HCT116 (cell line): ENCODE data around the gene CD74. TPM values are rescaled to one million over a fixed set of nuclear protein-coding genes. Genes with fewer than 3 reads are reported as not detected.

Experiments used
- ATAC-seq: fragments of 200-7000 bp; cut with Tn5 transposase; 2 replicates; pipeline ENCODE4 v1.9.1; 2020; ENCODE audit warnings: mild to moderate bottlenecking, moderate library complexity
- BruUV-seq: library from RNA; stranded (reverse); fragments of 400-500 nt; replicated peaks from 2 replicates; lab custom pipeline; 2021; lab: Mats Ljungman, UMichigan
- CTCF ChIA-PET: fragments of 300-600 bp; sonication (Branson Sonifier 250); formaldehyde crosslinking; loops from one replicate; lab custom pipeline; 2021; ENCODE audit warnings: antibody characterized with exemption; lab: Charles Lee
- POLR2A ChIA-PET: fragments of 300-600, 350-600 bp; sonication (Branson Sonifier 250); formaldehyde crosslinking; loops from one replicate; lab custom pipeline; 2021; ENCODE audit warnings: antibody characterized with exemption; lab: Charles Lee
- RAD21 ChIA-PET, 2 experiments: fragments of 300-600 bp; sonication (Branson Sonifier 250); formaldehyde crosslinking; loops; one replicate each; lab custom pipeline; 2023; ENCODE audit warnings: low total read pairs in 2 of 2; ENCODE audit not compliant: uncharacterized antibody in 2 of 2, unreplicated experiment in 2 of 2, low non-redundant PET in 1 of 2; lab: Charles Lee
- DNase-seq: peaks from one replicate; pipeline ENCODE4 v3.0.0-alpha.2; 2010; ENCODE audit warnings: low read depth, low spot score
- H2AFZ ChIP-seq: fragments of 200-600 bp; shearing (Covaris generic), sonication (generic); 2 replicates; pipeline ENCODE4 v1.6.1; 2017; ENCODE audit warnings: low read depth, mixed run types, mixed read lengths, antibody characterized with exemption, low read length; ENCODE audit not compliant: poor library complexity, severe bottlenecking
- H3K27ac ChIP-seq: 2 replicates; pipeline ENCODE4 v1.5.1; 2012; ENCODE audit warnings: low read depth, low read length
- H3K27me3 ChIP-seq: fragments of 200-600 bp; sonication (generic); 2 replicates; pipeline ENCODE4 v1.6.1; 2016; ENCODE audit warnings: mixed run types, low read length, mixed read lengths; ENCODE audit not compliant: insufficient read depth
- H3K36me3 ChIP-seq, 2 experiments: fragments of 200-500 bp in 1 of 2; fragments of 200-600 bp in 1 of 2; sonication (Bioruptor generic) in 1 of 2; sonication (generic) in 1 of 2; 2 replicates each; pipeline versions ENCODE4 v1.5.1 to v1.6.1; 2014 to 2016; ENCODE audit warnings: low read length in 2 of 2, inconsistent platforms in 1 of 2, mixed read lengths in 1 of 2, mixed run types in 1 of 2; ENCODE audit not compliant: insufficient read depth in 2 of 2, control insufficient read depth in 1 of 2
- H3K4me1 ChIP-seq, 2 experiments: fragments of 200-600 bp in 1 of 2; sonication (generic) in 1 of 2; 2 replicates each; pipeline versions ENCODE4 v1.5.1 to v1.6.1; 2012 to 2017; ENCODE audit warnings: low read length in 2 of 2, inconsistent platforms in 1 of 2, mild to moderate bottlenecking in 1 of 2, mixed read lengths in 1 of 2, mixed run types in 1 of 2, moderate library complexity in 1 of 2; ENCODE audit not compliant: insufficient read depth in 2 of 2, control insufficient read depth in 1 of 2
- H3K4me2 ChIP-seq: fragments of 200-600 bp; sonication (generic); 2 replicates; pipeline ENCODE4 v1.6.1; 2017; ENCODE audit warnings: mixed run types, low read length, mixed read lengths
- H3K4me3 ChIP-seq, 2 experiments: fragments of 200-600 bp in 1 of 2; sonication (generic) in 1 of 2; replicated peaks in 1 of 2; 2 replicates each; pipeline ENCODE4 v1.5.1; 2011 to 2016; ENCODE audit warnings: low read length in 2 of 2, control low read depth in 1 of 2, low read depth in 1 of 2, mild to moderate bottlenecking in 1 of 2, mixed read lengths in 1 of 2, mixed run types in 1 of 2
- H3K79me2 ChIP-seq: fragments of 200-600 bp; sonication (generic); 2 replicates; pipeline ENCODE4 v1.6.1; 2017; ENCODE audit warnings: mild to moderate bottlenecking, mixed run types, low read length, moderate library complexity, mixed read lengths; ENCODE audit not compliant: insufficient read depth
- H3K9ac ChIP-seq: fragments of 200-600 bp; sonication (generic); 2 replicates; pipeline ENCODE4 v1.6.1; 2016; ENCODE audit warnings: low read length, mixed read lengths
- H3K9me2 ChIP-seq: fragments of 200-600 bp; sonication (generic), shearing (Covaris generic); 2 replicates; pipeline ENCODE4 v1.6.1; 2017; ENCODE audit warnings: mixed run types, mild to moderate bottlenecking, moderate library complexity; ENCODE audit not compliant: insufficient read depth
- H3K9me3 ChIP-seq, 2 experiments: fragments of 200-500 bp in 1 of 2; fragments of 200-600 bp in 1 of 2; sonication (Bioruptor generic) in 1 of 2; sonication (generic) in 1 of 2; 2 replicates each; pipeline ENCODE4 v1.6.1; 2014 to 2017; ENCODE audit warnings: low read length in 2 of 2, mixed read lengths in 2 of 2, inconsistent platforms in 1 of 2, low read depth in 1 of 2, mild to moderate bottlenecking in 1 of 2, mixed run types in 1 of 2, moderate library complexity in 1 of 2; ENCODE audit not compliant: control insufficient read depth in 1 of 2, insufficient read depth in 1 of 2
- H4K20me1 ChIP-seq: fragments of 200-600 bp; sonication (generic), shearing (Covaris generic); 2 replicates; pipeline ENCODE4 v1.6.1; 2017; ENCODE audit warnings: mixed run types, mild to moderate bottlenecking, moderate library complexity; ENCODE audit not compliant: insufficient read depth
- ATF3 ChIP-seq: IDR thresholded peaks from 2 replicates; pipeline ENCODE4 v1.6.1; 2012
- CBX3 ChIP-seq: IDR thresholded peaks from 2 replicates; pipeline ENCODE4 v1.6.1; 2012; ENCODE audit warnings: low read depth
- CEBPB ChIP-seq: IDR thresholded peaks from 2 replicates; pipeline ENCODE4 v1.6.1; 2012; ENCODE audit warnings: low read depth
- EGR1 ChIP-seq: IDR thresholded peaks from 2 replicates; pipeline ENCODE4 v1.6.1; 2012; ENCODE audit warnings: low read depth
- EZH2 ChIP-seq: fragments of 200-600 bp; sonication (generic); IDR thresholded peaks from 2 replicates; pipeline ENCODE4 v1.6.1; 2017; ENCODE audit warnings: antibody characterized with exemption, mixed run types
- EZH2phosphoT487 ChIP-seq: fragments of 200-600 bp; IDR thresholded peaks from 2 replicates; pipeline ENCODE4 v1.6.1; 2018; ENCODE audit warnings: antibody characterized with exemption, borderline replicate concordance
- FOSL1 ChIP-seq: IDR thresholded peaks from 2 replicates; pipeline ENCODE4 v1.6.1; 2012; ENCODE audit warnings: low read depth
- POLR2AphosphoS5 ChIP-seq: IDR thresholded peaks from 2 replicates; pipeline ENCODE4 v1.6.1; 2011; ENCODE audit warnings: mild to moderate bottlenecking, low read depth, low read length, moderate library complexity
- RAD21 ChIP-seq: IDR thresholded peaks from 2 replicates; pipeline ENCODE4 v1.6.1; 2012; ENCODE audit warnings: low read depth, mild to moderate bottlenecking
- REST ChIP-seq: IDR thresholded peaks from 2 replicates; pipeline ENCODE4 v1.6.1; 2012; ENCODE audit warnings: low read depth
- SIN3A ChIP-seq: IDR thresholded peaks from 2 replicates; pipeline ENCODE4 v1.6.1; 2012; ENCODE audit warnings: low read depth
- SP1 ChIP-seq: IDR thresholded peaks from 2 replicates; pipeline ENCODE4 v1.6.1; 2012; ENCODE audit warnings: low read depth
- SRF ChIP-seq: IDR thresholded peaks from 2 replicates; pipeline ENCODE4 v1.6.1; 2012; ENCODE audit warnings: low read depth
- TCF7L2 ChIP-seq: IDR thresholded peaks from 2 replicates; pipeline ENCODE4 v1.7.0; 2011; ENCODE audit warnings: borderline replicate concordance, inconsistent platforms; ENCODE audit not compliant: insufficient read depth, insufficient read length; ENCODE audit errors: extremely low read depth
- YY1 ChIP-seq: IDR thresholded peaks from 2 replicates; pipeline ENCODE4 v1.6.1; 2011; ENCODE audit warnings: low read length, low read depth, moderate library complexity, mild to moderate bottlenecking; ENCODE audit not compliant: insufficient replicate concordance; ENCODE audit errors: extremely low read depth
- ZBTB33 ChIP-seq: IDR thresholded peaks from 2 replicates; pipeline ENCODE4 v1.6.1; 2011; ENCODE audit warnings: mild to moderate bottlenecking, low read length, moderate library complexity; ENCODE audit not compliant: insufficient replicate concordance; ENCODE audit errors: extremely low read depth
- ZFX ChIP-seq: fragments of 450-650 bp; IDR thresholded peaks from 2 replicates; pipeline ENCODE4 v1.6.1; 2017
- intact Hi-C: fragments of 100-400 bp; cut with micrococcal nuclease; formaldehyde crosslinking; loops from 2 replicates; pipeline ENCODE4 v1.10.0; 2022
- total RNA-seq: library from RNA; stranded (reverse); gene quantifications from one replicate; pipeline ENCODE4 v1.2.1, GENCODE V29; 2021; ENCODE audit not compliant: unreplicated experiment

The CD74 gene
- total RNA-seq, 1 experiment from 2014 or later: 8.9 TPM

- RAD21 ChIA-PET: no interaction called here
- POLR2A ChIA-PET: no interaction called here
- CTCF ChIA-PET: no interaction called here
Measured at GRCh38 chr5:150413176-150413901, 629 bp upstream of the CD74 start.

More at GRCh38 chr5:150413176-150413901, 629 bp upstream of the CD74 start:
- H4K20me1 ChIP-seq: no peaks in the 10 kb centered on the region
- H2AFZ ChIP-seq: no peak overlapping the region
- TF ChIP-seq EZH2: no peak
- no peak for TF ChIP-seq ATF3
- TF ChIP-seq SRF: no peak
- no peak for TF ChIP-seq SIN3A
- TF ChIP-seq ZBTB33: no peak
- TF ChIP-seq TCF7L2: no peak
- no peak for TF ChIP-seq FOSL1
- no peak for TF ChIP-seq CEBPB
- TF ChIP-seq CBX3: no peak
- no peak for TF ChIP-seq RAD21
- no peak for TF ChIP-seq SP1
- no peak for TF ChIP-seq ZFX
- no peak for TF ChIP-seq EZH2phosphoT487
- no peak for TF ChIP-seq REST
- no peak for TF ChIP-seq POLR2AphosphoS5
- no peak for TF ChIP-seq YY1
- TF ChIP-seq EGR1: no peak
- no peak overlapping the region for H3K4me3 ChIP-seq
- H3K9me3 ChIP-seq: no peaks in the 10 kb centered on the region
- H3K36me3 ChIP-seq: no peaks in the 10 kb centered on the region
- H3K4me1 ChIP-seq: peaks cover 5 to 19% of the 10 kb centered on the region in 2 experiments; a peak in 3 of 4 replicates
- no peak for DNase-seq
- H3K9me2 ChIP-seq: no peaks in the 10 kb centered on the region
- intact Hi-C loops: no loop called here
- BruUV-seq: no TSS peak
- no peak for ATAC-seq
- H3K4me2 ChIP-seq: no peak overlapping the region
- H3K79me2 ChIP-seq: no peaks in the 10 kb centered on the region
- H3K27ac ChIP-seq: no peak overlapping the region
- no peaks in the 10 kb centered on the region for H3K27me3 ChIP-seq
- H3K9ac ChIP-seq: no peak overlapping the region
